GM12891 (cell line): ENCODE measurements around the gene CHSY1.

Experiments
- PAX5 ChIP-seq: IDR thresholded peaks from 2 replicates; pipeline ENCODE4 v1.6.1; 2011; ENCODE audit warnings: low read length, moderate library complexity, mild to moderate bottlenecking; ENCODE audit not compliant: insufficient read depth, severe bottlenecking
- POLR2AphosphoS5 ChIP-seq: IDR thresholded peaks from 2 replicates; pipeline ENCODE4 v1.6.1; 2011; ENCODE audit warnings: low read depth, low read length, control low read depth

DNA sequence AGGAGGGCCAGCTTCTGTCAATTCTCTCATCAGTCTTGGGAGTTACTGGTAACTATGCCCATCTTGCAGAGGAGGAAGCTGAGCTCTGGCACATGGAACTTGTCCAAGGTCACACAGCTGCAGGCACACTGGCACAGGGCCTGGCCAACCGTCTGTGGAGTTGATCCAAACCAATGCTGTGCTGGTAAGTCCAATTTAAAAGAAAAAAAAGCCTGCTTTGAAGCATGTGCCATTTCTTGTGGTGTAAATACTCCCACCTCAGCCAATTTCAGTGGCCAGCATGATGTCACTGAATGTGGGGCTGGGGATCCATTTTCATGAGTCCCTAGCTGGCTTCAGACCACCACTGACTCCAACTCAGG, 83.4 kb downstream of the CHSY1 start:
- no peak for TF ChIP-seq POLR2AphosphoS5
- TF ChIP-seq PAX5 = no peak
